Measurements from ENCODE around the gene SMYD3.

DNA sequence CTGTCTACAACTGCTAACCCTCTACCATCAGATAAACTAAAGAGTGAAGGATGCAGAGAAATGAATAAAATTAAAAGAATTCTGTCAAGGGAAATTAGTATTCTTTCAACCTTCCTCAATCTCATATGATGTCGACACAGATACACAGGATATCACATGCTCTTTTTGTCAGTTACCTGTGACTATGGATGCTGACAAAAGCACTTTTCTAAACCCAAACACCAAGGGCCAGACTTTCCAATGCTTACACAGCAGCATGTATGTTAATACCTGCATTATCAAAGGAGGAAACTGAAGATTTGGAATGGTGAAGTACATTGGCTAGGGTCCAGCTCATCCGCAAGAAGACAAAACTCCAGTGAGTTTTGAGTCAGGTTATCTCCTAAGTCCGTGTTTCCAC lies 294.0 kb downstream of the SMYD3 start:
- TF ChIP-seq, protein P1, sequence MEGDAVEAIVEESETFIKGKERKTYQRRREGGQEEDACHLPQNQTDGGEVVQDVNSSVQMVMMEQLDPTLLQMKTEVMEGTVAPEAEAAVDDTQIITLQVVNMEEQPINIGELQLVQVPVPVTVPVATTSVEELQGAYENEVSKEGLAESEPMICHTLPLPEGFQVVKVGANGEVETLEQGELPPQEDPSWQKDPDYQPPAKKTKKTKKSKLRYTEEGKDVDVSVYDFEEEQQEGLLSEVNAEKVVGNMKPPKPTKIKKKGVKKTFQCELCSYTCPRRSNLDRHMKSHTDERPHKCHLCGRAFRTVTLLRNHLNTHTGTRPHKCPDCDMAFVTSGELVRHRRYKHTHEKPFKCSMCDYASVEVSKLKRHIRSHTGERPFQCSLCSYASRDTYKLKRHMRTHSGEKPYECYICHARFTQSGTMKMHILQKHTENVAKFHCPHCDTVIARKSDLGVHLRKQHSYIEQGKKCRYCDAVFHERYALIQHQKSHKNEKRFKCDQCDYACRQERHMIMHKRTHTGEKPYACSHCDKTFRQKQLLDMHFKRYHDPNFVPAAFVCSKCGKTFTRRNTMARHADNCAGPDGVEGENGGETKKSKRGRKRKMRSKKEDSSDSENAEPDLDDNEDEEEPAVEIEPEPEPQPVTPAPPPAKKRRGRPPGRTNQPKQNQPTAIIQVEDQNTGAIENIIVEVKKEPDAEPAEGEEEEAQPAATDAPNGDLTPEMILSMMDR (IDR thresholded peaks at IDR 0.05; ENCODE audit: low read depth, low read length, poor library complexity, severe bottlenecking) = no peak
- TF ChIP-seq EZH2phosphoT487 (IDR thresholded peaks at IDR 0.05; ENCODE audit: borderline replicate concordance, low read length) = no peak

Measured in DOHH2 (cell line).